Left cardiac atrium (tissue), 4 donors: Measurements from ENCODE around the gene NCBP2. TPM values are rescaled to one million over a fixed set of nuclear protein-coding genes. Genes with fewer than 3 reads are reported as not detected.

Source experiments
- ATAC-seq, 2 donors: fragments of 200-7000 bp; cut with Tn5 transposase; one replicate each; pipeline ENCODE4 v1.9.1; 2020; ENCODE audit warnings: mild to moderate bottlenecking in 2 of 2, moderate library complexity in 2 of 2
- DNase-seq: peaks from one replicate; pipeline ENCODE4 v3.0.0-alpha.2; 2020
- intact Hi-C, 2 donors: fragments of 100-400 bp; cut with DNase I; formaldehyde crosslinking; loops; one replicate each; pipeline versions ENCODE4 v1.14.1 to v1.15.1; 2022 to 2023
- total RNA-seq, 2 donors: library from RNA; stranded (reverse); fragmentation: NEBNext Ultra II Directional; extraction: Animal tissue kit (Norgen Biotek cat#: 25700); gene quantifications; one replicate each; pipeline ENCODE4 v1.2.1, GENCODE V29; 2021
- donor health status: DM: no; HTN: yes; CAD: no.
- donor health status: DM: no; HTN: yes; CAD: no; lungs with severe emphysema.
- donor health status: DM: yes; HTN: yes; CAD: no.
- donor health status: Dilated cardiomyopathy.

NCBP2 gene
- total RNA-seq, 2 donors from 2014 or later: 33.6 to 41.0 TPM

DNA sequence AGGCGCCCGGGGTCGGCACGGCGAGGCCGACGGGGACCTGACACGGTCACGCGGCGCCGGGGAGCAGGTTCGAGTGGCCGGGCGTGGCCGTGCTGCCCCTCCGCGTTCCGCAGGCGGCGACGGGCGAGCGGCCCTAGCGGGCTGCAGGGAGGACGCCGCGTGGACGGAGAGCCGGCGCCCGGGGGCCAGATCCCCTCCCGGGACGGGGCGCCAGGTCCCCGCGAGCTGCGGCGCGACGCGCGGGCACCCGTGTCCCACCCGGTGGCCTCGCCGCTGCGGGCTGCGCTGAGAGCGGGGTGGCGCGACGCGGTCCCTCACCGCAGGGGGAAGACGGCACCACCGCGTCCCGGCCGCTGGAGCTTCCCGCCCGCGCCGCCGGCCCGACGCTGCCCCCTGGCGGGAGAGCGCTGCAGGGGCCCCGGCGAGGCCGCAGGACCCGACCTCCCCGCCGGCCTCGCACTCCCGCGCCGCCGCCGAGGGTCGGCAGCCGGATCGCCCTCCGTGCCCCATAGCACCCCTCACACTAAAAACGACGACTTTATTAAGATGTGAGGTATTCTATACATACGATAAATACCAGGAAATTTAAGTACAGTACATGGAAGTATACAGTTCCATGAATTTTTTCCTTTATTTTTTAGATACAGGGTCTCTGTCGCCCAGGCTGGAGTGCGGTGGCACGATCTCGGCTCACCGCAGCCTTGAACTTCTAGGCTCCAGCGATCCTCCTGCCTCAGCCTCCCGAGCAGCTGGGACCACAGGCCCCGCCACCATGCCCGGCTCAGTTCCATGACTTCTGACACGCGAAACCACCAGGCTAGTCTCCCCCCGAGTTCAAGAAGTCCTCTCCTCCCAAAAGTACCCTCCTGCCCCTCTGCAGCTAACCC is 27.6 kb upstream of the NCBP2 start:
- ATAC-seq: peak; percentile 86 to 89
- intact Hi-C loops: loop anchor here (5.0 to 10.0 kb wide), 3 partner anchors 133 to 363 kb away; no protein-coding TSS in a partner anchor
- DNase-seq: peak; percentile 70

DNA sequence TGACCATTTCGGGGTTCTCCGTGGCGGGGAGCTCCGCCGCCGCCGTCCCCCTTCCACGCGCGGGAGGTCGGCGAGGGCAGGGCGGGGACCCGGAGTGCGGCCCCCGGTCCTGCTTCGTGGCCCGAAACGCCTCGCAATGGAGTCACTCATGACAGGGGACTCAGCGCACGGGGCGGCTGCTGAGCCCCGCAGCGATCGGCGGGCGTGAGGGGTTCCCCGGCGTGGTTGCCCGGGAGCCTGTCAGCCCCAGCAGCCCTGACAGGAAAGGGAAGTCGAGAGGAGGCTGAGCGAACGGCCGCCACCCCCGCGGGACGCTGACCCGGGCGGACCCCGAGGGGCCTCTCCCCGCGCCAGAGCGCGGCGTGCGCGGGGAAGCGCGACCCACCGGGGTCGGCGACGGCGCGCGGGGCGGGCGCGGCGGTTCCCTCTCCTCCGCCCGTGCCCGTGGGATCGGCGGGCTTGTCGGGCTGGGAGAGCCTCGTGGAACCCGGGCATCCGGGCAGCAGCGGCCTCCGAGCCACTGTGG is 26.9 kb upstream of the NCBP2 start:
- intact Hi-C loops: no loop called here
- no peak for DNase-seq
- peak; percentile 22 to 45 for ATAC-seq

- ATAC-seq (peak; percentile 84 to 89), DNase-seq (peak; percentile 53)
- intact Hi-C loops: no loop called here
Observed at GRCh38 chr3:196968233-196969133, 26.2 kb upstream of the NCBP2 start, which contains the start of gene PIGZ. Gene PIGZ (minus strand): TSS chr3:196968833. CDS start chr3:196952031, 16,802 bp downstream.

- no peak for DNase-seq
- no peak for ATAC-seq
- intact Hi-C loops: no loop called here
Observed at GRCh38 chr3:196967412-196968232, 25.3 kb upstream of the NCBP2 start.

- no peak for DNase-seq
- intact Hi-C loops: no loop called here
- ATAC-seq: no peak
Observed at GRCh38 chr3:196966526-196967401, 24.4 kb upstream of the NCBP2 start.

GRCh38 chr3:196965804-196966173 is 23.5 kb upstream of the NCBP2 start:
- DNase-seq (no peak), ATAC-seq (no peak)
- intact Hi-C loops: no loop called here

DNA sequence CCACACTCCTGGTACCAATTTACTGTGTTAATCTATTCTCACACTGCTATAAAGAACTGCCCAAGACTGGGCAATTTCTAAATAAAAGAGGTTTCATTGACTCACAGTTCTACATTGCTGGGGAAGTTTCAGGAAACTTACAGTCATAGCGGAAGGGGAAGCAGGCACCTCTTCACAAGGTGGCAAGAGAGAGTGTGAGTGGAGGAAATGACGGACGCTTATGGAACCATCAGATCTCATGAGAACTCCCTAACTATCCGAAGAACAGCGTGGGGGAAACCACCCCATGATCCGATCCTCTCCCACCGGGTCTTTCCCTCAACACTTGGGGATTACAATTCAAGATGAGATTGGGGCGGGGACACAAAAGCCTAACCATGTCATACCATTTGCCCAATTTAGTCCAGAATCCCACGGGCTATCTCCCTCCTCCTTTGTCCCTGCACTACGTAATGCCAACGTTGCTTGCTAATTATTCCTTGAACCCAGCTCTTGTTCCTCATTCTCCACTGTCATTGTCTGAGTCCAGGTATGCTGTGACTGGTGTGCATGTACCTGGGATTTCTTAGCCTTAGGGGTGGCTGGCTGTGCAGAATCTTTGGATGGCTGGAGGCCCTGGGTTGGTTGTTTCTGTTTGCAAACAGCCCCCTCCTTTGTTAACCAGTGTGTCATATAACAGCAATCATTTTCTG is 22.9 kb upstream of the NCBP2 start:
- intact Hi-C loops: no loop called here
- no peak for DNase-seq
- no peak for ATAC-seq

DNA sequence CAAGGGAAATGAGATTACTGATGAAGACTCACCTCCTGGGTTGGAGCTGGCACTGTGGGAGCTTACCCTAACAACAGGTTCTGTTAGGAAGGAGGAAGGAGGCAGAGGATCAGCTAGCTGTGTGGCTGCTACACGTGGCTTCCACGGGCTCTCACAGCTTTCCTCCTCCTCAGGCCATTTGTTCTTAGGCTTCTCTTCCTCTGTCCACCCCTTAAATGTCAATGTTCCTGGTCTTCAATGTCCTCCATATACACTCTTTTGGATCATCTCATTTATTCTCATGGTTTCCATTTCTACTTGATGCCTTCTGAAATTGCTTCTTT is 21.3 kb upstream of the NCBP2 start:
- intact Hi-C loops: no loop called here
- ATAC-seq (no peak), DNase-seq (no peak)

GRCh38 chr3:196962930-196963630 is 20.8 kb upstream of the NCBP2 start:
- ATAC-seq (no peak), DNase-seq (no peak)
- intact Hi-C loops: no loop called here

DNA sequence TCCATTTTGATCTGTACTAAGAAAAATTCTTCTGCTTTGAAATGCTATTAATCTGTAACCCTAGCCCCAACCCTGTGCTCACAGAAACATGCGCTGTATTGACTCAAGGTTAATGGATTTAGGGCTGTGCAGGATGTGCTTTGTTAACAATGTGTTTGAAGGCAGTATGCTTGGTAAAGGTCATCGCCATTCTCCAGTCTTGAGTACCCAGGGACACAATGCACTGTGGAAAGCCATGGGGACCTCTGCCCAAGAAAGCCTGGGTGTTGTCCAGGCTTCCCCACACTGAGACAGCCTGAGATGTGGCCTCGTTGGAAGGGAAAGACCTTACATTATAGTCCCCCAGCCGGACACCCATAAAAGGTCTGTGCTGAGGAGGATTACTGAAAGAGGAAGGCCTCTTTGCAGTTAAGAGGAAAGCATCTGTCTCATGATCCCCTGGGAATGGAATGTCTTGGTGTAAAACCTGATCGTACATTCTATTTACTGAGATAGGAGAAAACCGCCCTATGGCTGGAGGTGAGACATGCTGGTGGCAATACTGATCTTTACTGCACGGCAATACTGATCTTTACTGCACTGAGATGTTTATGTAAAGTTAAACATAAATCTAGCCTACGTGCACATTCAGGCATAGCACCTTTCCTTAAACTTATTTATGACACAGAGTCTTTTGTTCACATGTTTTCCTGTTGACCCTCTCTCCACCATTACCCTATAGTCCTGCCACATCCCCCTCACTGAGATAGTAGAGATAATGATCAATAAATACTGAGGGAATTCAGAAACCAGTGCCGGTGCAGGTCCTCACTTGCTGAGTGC is 20.0 kb upstream of the NCBP2 start:
- DNase-seq (no peak), ATAC-seq (no peak)
- intact Hi-C loops: no loop called here

DNA sequence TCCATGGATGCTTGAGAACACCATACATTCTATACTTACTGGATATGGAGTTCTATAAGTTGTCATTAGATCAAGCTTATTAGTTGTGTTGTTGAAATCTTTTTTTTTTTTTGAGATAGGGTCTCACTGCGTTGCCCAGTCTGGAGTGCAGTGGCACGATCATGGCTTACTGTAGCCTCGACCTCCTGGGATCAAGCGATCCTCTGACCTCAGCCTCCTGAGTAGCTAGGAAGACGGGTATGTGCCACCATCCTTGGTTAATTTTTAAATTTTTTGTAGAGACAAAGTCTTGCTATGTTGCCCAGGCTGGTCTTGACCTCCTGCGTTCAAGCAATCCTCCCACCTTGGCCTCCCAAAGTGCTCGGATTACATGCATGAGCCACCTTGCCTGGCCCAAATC is 12.5 kb upstream of the NCBP2 start:
- intact Hi-C loops: no loop called here
- DNase-seq (no peak), ATAC-seq (no peak)

DNA sequence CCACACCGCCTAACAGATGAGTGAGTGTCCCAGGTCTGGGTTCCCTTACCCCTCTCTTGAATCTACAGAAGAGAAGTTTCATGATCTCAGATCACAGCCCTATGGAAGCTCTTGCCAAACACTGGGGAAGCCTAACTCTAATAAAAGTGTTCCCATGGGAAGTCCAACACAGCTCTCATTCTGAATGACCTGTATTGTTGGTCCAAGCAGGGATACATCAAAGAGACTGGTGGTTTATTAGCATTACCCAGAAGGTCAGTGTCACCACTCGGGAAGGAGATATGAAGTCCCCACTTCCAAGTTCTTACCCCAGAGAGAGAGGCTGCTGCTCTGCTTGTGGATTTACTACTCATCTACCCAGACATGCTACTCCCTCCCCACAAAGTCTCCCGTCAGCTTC is 9.0 kb upstream of the NCBP2 start:
- intact Hi-C loops: no loop called here
- DNase-seq (no peak), ATAC-seq (no peak)

- ATAC-seq (no peak), DNase-seq (no peak)
- intact Hi-C loops: no loop called here
Observed at GRCh38 chr3:196949750-196950149, 7.4 kb upstream of the NCBP2 start.

DNA sequence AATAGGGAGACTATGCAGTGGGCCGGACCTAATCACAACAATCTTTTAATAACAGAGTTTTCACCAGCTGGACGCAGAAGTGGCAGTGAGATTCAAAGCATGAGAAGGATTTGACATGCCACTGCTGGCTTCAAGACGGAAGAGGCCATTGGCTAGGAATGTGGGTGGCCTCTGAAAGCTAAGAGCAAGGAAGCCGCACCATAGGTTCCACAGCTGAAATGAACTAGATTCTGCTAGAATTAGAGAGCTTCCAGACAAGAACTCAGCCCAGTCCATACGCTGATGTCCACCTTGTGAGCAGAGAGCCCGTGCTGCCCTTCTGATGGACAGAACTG is 6.9 kb upstream of the NCBP2 start:
- intact Hi-C loops: no loop called here
- DNase-seq (no peak), ATAC-seq (no peak)

DNA sequence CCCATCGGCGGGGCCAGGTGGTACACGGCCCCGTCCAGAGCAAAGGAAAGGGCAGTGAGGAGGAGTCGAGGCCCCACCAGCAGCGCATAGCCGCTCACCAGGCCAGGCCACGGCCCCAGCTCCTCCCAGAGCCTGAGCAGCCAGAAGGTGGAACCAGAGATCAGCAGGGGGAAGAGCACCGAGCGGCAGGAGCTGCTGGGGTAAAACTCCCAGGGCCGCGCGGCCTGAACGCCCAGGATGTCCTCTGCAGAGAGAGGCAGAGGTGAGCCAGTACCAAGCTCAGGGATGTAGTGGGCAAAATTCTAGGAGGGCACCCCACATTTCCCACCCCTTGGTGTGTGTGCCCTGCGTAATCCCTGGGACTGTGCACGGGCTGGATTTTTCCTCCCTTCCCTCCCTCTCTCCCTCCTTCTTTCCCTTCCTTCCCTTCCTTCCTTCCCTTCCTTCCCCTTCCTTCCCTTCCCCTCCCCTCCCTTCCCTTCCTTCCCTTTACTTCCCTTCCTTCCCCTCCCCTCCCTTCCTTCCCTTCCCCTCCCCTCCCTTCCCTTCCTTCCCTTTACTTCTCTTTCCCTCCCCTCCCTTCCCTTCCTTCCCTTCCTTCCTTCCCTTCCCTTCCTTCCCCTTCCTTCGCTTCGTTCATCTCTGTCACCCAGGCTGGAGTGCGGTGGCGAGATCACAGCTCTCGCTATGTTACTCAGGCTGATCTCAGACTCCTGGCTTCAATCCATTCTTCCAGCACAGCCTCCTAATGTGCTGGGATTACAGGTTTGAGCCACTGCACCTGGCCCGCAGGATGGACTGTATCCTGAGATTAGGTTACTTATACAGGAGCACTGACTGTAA is 6.3 kb upstream of the NCBP2 start:
- DNase-seq: no peak
- intact Hi-C loops: no loop called here

More for the DNA sequence above, 6.3 kb upstream of the NCBP2 start:
- ATAC-seq: no peak
